D721Med (cell line): ENCODE data around the gene MMGT1.
"Not testable (repeated sequence)": the region's sequence is repeated elsewhere in the genome, so short reads cannot be mapped to it uniquely, and the experiment has no call there.

Source experiments
- DNase-seq: peaks from one replicate; pipeline ENCODE4 v3.0.0; 2011; ENCODE audit warnings: low spot score; ENCODE audit not compliant: insufficient read length
- FAIRE-seq: peaks from 2 replicates; lab custom pipeline; 2011; peaks lifted over from hg19 to GRCh38; lab: Jason Lieb, UNC
- CTCF ChIP-seq: IDR thresholded peaks from 2 replicates; pipeline ENCODE4 v1.5.1; 2012; ENCODE audit warnings: mild to moderate bottlenecking, control low read depth; ENCODE audit not compliant: insufficient read depth; ENCODE audit errors: missing control alignments

The MMGT1 gene

GRCh38 chrX:135931644-135932487, 41.9 kb downstream of the MMGT1 start:
- no peak for DNase-seq
- FAIRE-seq, result no peak
- TF ChIP-seq CTCF, result peak; percentile 52

GRCh38 chrX:135927897-135928296, 45.9 kb downstream of the MMGT1 start:
- no peak for DNase-seq
- TF ChIP-seq CTCF, result no peak
- no peak for FAIRE-seq

GRCh38 chrX:135923353-135923752, 50.4 kb downstream of the MMGT1 start:
- no peak for TF ChIP-seq CTCF
- DNase-seq (no peak), FAIRE-seq (no peak)

GRCh38 chrX:135920516-135920915, 53.3 kb downstream of the MMGT1 start:
- FAIRE-seq, DNase-seq: not testable (repeated sequence)

GRCh38 chrX:135914404-135914803, 59.4 kb downstream of the MMGT1 start:
- DNase-seq (no peak), FAIRE-seq (no peak)
- TF ChIP-seq CTCF, result no peak
